LNCAP (cell line): Measurements from ENCODE around the gene WEE1.

Experiments used
- CTCF ChIP-seq: fragments of 450-650 bp; IDR thresholded peaks from 2 replicates; pipeline ENCODE4 v1.5.1; 2017; ENCODE audit warnings: mild to moderate bottlenecking

The WEE1 gene

GRCh38 chr11:9573052-9573774, at the start of gene WEE1:
WEE1 (plus strand) TSS chr11:9573670; CDS start chr11:9573934, 264 bp downstream.
- no peak for TF ChIP-seq CTCF

GRCh38 chr11:9524001-9524400, 49.5 kb upstream of the WEE1 start:
- no peak for TF ChIP-seq CTCF

- TF ChIP-seq CTCF = no peak
These were observed 48.4 kb upstream of the WEE1 start for GRCh38 chr11:9525116-9525515.

- no peak for TF ChIP-seq CTCF
These were observed 45.9 kb upstream of the WEE1 start for GRCh38 chr11:9527481-9528135.

GRCh38 chr11:9528136-9528501, 45.4 kb upstream of the WEE1 start:
- no peak for TF ChIP-seq CTCF

- TF ChIP-seq CTCF = no peak
These were observed 44.7 kb upstream of the WEE1 start for GRCh38 chr11:9528573-9529333.

- TF ChIP-seq CTCF = no peak
These were observed 44.2 kb upstream of the WEE1 start for GRCh38 chr11:9529334-9529650.
